Measurements from ENCODE around the gene SALL1.

The SALL1 gene

DNA sequence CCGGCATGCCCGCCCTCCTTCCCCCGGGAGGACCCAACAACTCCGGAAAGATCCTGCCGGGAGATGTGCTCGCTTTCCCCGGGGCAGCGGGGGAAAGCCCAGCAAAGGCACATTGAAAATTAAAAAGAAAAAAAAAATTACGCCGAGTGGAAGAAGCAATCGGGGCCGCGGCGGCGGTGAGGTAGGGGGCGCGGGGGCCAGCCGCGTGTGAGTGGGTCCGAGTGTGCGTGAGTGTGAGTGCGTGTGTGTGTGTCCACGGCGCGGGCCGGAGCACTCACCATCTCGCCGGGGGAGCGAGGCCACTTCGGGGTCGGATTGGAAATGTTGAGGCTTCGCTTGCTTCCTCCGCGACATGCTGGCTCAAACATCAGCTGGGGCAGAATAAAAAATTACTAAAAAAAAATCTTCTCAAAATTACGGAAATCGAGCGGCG, at the start of gene SALL1:
SALL1 (minus strand) TSS at position 383 of the 433 bp plus-strand sequence; CDS start at position 354, 29 bp downstream.
- no peak for DNase-seq

DNA sequence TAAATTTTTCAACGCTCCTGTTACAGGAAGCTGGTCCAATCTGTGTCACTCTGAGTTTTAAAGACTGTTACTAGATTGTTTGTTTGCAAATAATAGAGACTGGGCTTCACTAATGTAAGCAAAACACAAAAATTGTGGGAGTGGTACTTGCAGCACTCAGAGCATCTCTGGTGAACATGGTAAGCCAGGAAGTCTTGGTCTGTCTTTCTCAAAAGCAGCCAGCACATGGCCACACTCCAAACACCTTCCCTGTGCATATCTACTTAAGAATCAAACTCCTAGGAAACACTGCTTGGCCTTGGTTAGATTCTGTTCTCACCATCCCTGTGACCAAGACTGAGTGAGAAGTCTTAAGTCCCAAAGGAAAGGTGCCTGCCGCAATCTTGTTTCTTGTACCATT, 49.7 kb upstream of the SALL1 start:
- no peak for DNase-seq

DNA sequence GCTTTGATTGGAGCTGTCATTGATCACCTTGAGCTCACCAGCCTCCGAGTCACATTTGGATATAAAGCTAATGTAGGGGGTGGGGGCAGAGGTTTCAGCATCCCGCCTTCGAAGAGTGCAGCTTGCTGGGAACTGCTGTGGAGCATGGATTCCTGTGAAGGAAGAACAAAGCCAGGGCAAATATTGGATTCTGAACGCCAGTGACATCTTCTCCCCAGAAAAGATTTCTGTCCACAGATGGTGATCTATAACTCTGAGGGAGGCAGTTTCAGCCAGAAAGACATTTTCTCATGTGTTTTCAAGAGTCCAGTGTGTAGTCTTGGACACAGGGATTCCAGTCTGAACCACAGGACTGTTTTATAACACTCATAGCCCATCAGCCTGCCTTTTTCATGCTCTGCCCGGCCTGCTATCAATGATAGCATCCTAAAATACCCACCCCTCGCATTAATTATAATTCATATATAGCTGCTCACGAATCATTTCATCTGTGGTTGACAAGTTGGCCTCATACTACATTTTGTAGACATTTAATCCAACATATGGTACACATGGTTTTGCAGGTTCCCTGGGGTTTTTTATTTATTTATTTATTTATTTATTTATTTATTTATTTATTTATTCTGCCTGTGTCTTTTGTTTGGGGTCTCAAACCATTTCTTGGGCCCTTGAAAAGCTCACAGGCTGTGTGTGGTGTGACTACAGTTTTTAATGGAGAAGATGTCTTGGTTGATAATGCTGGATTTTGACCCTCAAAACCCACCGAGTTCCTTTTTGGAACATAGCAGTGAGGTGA, 47.1 kb upstream of the SALL1 start:
- no peak for DNase-seq

DNA sequence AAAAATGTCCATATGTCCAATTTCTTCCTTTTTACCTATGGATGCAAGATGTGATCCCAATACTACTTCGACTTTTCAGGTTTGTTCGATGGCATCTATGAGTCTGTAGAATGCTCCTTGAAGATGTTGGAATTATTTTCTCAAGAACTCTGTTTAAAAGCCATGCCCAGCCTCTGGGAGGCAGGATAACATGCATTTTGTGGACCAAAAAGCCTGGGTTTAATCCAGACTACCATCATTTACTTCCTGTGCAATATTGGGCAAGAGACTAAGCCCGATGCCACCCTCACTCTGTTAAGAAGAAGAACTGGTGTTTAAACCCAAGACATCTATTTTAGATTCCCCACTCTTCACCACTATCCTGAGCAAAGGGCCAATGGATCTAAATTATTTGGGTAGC, 42.8 kb upstream of the SALL1 start:
- DNase-seq, result no peak

DNA sequence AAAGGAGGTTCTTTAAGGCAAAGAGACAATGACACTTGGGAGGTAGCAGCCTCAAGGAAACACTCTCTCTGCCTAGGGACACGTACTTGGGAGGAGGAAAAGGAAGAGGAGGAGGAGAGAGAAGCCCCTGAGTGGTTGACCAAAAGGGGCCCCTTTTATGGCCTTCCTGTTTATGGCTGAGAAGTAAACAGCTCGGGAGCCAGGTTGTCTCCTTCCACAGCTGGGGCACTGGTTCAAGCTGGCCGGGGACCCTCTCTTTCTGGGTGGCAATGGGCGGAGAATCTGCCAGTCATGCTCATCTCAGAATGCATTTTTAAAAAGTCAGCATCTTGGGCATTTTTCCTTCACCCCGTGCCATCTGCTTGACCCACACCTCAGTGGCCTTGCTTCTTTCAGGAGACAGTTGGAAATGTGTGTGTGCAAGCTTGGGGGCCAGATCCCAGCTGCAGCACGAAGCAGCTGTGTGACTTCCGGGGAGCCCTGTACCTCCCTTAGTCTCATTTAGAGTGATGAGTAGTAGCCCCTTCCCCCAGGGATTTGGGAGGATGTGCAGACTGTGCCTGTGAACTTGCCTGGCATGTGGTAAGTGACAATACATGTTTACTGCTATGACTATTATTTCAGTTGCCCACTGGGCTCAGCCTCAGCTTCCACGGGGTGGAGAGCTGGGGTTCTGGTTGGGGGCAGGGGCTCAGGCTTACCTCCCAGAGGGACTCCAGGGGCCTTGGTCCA, 33.8 kb upstream of the SALL1 start:
- no peak for DNase-seq

DNA sequence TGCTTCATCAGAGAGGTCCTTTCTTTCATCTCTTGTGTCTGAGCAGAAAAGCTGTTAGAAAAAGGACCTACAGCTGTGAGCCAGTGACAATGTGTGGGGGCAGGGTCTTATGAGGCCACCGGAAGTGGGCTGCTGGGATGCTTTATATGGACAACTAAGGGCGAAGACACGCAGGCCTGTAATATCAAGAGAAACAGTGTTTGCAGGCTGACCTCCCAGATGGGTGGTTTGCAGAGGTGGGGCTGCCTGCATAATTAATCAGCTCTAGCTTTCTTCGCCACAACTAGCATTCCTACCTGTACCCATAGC, 30.4 kb upstream of the SALL1 start:
- DNase-seq, result no peak

DNA sequence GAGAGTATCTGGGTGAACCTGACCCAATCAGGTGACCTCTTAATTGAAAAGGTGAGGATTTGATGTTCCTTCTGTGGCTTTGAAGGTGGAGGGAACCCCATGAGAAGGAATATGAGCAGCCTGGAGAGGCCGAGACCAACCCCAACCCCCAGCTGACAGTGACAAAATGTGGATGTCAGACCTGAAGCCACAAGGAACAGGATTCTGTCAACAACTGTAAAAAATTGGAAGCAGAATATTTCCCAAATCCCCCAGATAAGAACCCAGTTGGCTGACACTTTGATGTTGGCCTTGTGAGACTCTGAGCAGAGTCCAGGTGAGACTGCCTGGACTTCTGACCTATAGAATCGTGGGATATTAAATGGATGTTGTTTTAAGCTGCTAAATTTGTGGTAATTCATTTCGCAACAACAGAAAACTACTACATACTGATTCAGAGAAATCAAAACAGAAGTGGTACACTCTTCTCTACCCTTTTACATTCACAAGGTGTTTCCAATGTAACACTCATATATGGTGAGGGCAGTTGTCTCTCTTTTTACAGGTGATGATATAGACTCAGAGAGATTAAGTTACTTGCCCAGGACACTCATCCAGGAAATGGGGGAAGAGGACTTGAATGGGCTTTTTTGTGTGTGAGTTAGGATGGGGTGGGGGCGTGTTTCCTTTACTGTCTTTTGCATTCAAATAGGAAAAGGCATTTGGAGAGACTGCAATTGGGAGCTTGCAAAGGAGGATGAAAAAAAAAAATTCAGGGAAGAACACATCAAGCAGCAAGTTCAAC, 29.8 kb upstream of the SALL1 start:
- no peak for DNase-seq

DNA sequence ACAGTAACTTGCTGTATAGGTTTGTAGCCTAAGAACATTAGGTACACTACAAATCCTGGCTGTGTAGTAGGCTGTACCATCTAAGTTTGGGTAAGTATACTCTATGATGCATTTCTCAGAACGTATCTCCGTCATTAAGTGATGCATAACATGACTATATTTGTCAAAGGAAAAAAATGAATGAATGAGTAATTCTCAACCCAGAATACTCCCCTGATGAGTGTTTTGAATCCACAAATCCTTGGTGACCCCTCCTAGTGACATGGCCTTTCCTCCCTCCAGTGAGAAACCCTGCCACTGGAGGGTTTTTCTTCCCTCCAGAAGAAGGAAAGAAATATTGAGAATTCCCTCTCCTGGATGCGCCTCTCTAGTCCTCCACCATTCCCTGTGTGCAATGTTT, 24.0 kb upstream of the SALL1 start:
- DNase-seq, result no peak

DNA sequence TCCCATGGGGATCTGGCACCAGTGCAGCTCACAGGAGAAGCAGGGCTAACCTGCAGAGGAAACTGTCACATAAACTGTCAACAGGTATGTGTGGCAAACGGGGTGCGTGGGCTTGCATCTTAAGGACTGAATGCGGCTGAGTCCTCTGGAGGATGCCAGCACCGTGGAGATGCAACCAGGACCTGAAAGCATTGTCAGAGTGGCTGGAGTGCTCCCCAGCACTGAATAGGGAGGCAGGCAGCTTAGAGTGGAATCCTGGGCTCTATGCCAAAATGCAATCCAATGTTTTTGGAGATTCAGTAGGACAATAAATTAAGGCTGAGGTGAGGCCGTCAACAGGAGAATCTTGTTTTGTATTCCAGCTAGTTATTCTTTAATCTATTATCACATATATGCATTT, 21.3 kb upstream of the SALL1 start:
- DNase-seq, result no peak

DNA sequence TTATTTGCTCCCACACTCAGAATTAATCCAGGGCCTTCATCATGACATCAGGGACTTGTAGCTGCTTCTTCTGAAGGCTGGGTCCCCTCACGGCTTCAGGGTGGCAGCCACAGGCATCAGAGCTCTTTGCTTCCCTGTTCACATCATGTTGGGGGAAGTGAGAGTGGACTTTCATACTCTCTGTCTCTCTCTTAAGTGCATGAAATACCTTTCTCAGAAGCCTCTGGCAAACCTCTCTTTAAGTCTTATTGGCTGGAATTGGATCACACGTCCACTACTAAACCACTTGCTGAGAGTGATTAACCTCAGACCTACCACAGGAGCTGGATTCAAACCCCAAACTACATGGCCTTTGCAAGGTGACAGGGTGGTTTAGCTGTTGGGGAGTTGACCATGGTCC, 17.7 kb upstream of the SALL1 start:
- no peak for DNase-seq

DNA sequence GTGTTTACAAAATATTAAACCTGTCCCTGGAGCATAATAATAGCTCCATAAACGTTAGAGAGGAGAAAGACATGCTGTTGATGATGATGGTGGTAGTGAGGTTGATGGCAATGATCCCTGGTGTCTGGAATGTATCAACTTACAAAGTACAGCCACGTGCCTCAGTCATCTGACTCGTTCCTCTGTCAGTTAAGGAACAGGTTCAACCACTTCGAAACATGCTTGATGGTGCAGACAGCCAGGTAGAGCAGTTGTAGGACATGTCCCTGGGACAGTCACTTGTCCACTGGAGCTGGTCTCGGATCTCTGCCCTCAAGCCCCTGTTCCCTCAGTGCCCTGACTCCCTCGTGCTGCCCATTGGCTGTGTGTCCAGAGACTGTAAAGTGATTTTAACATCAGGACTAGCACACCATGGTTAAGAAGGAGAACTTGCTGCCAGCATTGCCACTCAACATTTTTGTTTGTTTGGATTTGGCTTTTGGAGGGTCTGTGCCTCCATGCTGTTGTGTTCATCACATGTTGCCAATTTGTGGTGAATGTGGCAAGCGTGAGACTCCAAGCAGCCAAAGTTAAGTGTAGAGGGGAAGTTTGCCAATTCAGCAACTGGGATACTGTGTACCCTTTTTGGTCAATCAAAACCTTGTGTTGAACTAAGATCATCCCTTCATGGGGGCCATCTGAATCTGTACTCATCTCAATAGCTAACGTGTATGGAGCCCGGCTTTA, 16.3 kb upstream of the SALL1 start:
- DNase-seq, result no peak

DNA sequence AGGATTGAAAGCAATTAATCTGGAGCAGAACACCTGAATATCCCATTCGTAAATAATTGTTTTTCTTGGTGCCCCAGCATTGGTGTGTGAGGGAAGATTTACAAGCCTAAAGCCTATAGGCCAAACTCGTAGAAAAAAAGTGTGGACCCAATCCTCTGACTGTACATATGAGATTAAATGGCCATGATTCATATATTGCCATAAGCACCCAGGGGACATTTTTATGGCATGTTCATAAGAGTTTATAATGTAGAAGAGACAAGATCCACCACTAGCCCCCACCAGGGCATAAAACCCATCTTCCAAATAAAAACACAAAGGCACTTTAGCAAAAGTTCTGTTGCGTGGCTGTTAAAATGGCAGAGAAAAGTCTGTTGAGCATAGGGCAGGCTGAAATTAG, 15.5 kb upstream of the SALL1 start:
- no peak for DNase-seq

DNA sequence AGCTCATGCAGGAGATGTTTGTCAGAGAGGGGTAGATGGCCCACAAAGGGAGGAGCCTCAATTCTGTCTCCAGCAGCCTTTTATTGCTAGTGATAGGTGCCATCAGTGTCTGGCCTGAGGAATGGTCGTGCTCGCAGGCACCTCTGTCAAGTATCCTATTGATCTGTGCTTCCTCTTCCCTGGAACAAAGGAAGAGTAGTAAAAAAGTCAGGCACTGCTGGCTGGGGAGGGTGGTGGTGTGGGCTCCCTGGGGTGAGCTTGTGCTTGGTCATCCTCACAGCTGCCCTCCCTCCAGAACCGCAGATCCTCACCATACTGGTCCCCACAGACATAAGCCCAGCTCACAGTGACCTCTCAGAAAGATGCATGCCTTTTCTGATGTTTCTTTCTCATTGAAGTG, 15.0 kb upstream of the SALL1 start:
- DNase-seq, result no peak

DNA sequence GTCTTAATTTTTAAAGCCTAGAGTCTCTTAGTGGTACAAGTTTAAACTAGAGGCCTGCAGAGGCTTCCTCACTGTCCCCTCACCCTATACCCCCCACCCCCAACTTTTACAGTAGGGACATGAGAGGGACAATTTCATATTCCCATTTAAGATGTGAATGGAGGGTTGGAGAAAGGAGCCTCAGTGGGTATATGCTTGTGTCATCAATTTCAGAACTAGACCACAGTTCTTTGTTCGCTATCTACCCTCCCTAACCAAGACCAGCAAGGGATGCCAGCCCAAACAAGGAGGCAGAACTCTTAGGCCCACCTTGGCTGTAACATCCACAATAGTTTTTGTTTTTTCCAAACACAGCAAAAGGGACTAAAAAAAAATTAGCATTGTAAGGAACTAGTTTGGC, 14.0 kb upstream of the SALL1 start:
- DNase-seq, result no peak

DNA sequence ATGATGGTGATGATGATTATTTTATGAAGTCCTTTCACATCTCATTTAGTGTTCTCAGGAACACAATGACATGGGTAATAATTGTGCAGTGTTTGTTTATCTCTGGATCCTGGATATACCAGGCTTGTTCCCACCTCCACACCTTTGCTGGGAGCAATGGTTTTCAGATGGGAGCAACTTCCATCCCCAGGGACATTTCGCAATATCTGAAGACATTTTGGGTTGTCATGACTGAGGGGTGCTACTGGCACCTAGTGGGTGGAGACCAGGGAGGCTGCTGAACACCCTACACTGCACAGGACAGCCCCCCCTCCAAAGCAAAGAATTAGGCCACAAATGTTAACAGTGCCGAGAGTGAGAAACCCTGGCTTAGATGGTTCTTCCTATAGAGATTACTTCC, 13.5 kb upstream of the SALL1 start:
- DNase-seq, result no peak

DNA sequence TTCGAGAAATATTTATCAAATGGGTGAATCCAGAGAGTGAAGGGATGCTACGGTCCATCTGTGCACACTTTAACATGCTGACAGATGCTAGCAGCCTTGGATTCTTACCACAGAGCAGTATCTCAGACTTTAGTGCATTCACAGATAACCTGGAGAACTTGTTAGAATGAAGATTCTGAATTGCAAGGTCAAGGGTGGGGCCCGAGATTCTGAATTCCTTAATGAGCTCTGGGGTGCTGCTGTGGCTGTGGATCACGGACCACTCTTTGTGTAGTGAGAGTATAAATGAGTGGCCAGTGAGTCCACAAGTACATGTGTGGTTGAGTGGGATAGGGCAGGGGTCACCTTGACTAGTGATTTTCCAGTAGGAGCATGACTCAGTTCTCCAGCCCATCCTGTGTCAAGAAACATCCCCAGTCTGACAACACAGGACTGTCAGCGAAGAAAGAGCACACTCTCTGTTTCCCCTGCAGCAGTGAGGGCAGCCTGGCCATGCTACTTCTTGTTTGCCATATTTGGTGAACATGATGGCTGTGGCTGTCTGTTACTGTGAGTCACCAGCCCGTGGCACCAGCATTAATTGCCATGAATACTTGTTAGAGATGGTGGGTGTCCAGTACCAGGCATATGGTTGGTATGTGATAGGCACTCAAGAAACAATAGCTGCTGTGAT, 13.0 kb upstream of the SALL1 start:
- DNase-seq, result no peak

DNA sequence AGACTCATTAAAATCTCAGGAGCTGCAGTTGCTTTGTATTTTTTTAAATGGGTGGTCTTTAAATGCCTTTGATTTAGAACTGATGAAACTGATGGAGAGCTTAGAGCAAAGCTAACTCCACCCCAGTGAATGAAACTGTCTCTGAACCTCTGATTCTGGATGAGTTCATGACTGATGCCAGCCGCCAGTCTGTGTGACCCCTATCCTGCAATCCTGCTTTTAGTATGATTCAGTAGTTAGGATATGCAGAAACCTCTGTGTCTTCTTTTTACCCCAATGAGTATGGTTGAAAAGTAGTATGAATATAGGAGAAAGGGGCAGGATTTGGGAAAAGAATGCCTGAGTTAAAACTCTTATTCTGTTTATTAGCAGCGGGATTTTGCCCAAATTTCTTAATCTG, 12.3 kb upstream of the SALL1 start:
- no peak for DNase-seq

DNA sequence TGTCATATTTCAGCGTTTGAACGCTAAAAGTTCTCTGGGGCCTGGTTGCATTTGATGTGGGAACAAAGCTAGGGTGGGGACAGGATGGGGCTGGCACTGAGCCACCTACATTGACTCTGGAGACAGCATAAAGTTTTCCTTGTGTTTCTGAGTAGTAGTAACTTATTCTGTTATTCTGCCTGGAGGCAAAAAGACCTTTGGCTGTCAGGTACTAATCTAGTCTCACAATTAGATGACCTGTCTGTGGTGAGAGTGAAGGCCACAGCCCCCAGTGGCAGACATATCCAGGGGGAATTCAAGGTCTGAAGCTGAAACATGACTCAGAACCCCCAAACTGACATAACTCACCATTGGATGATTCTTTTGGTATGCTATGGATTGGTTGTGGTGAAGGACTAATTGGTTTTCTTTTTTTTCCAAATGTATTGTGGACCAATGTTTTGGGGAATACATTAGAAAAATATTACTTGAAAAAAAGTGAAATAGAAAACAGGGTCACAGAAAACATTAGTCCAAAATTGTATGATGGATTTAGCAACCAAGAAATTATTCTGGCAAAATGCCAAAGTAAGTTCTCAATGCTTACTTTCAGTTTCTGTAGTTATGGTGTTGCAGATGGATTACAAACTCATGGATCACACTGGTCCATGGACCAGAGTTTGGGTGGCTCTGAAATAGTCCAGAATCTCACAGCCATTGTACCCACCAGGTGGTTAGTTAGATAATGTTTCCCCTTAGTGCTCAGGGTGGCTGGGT, 10.5 kb upstream of the SALL1 start:
- DNase-seq, result no peak

DNA sequence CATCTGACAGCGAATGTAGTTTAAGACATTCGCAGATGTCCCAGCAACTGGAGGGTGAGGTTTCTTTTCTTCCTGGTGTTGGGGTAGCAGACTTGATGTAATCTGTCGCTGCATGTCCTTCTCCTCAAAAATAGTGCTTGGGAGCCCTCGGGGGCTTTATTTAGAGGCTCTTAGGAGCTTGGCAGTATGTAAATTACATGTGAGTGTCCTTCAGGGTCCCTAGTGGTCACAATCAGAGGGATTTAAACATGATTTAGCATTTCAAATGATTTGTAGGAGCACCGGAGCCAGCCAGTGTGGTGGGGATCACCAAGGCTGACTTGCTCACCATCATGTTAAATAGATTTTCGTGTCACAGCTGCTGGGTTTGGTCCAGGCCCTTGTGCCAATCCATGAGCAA, 8.8 kb upstream of the SALL1 start:
- DNase-seq, result no peak

DNA sequence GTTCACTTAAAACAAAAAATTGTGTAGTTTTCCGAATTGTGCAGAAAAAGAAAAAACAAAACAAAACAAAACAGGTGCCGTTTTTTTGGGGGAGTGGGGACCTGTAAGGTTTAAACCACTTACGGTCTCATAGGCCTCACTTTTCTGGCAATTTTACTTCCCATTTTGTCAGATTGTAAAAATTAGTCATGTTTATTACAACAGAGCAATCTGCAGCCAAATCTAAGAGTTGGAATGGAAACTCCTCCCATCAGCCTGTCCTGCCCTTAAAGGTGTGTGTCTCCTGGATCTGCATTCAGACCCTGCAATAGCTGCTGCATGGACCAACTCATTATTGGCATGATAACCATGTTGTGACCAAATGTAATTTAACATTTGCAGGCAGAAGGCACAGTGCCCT, 8.2 kb upstream of the SALL1 start:
- no peak for DNase-seq

DNA sequence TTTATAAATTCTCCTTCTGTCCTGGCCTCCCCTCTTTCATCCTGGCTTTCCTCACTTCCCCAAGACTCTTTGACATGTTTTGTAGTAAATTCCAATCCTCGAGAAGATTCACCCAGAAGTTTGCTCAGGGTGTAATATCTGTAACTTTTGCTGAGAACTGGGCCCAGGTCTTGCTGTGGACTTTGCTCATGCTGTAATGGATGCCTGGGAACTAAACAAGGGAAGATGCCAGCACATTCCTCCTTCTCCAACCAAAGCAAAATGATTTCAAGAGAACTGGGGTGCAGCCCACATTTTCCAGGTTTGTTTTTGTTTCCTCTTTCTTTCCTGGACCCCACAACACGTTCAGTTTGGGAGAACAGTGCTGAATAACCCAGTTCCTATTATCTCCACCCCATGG, 6.6 kb upstream of the SALL1 start:
- no peak for DNase-seq

DNA sequence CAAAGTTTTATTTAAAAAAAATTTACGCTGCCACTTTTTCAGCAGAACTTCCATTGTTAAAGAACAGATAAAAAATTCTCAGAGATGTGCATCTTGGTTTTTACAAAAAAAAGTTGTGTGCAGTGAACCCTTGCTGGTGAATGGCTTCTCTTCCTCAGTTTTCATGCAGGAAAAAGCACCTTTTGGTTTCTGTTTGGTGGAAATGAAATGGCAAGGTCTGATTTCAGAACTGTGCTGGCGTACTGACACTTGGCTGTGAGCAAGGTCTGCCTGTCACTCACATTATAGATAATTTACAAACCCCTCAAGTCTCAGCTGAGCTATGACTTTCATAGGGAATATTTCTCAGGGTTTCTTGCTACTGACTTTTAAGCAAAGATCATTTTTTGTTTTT, 5.7 kb upstream of the SALL1 start:
- no peak for DNase-seq

All from activated CD4-positive, alpha-beta T cell treated with anti-CD3 and anti-CD28 coated beads, Interleukin-2, Interleukin-6, amounts not matched to agents 100 ng/mL and 50 ng/mL, durations not matched to agents 16 hours and 8 hours (primary cell).